Smooth muscle cell (in vitro differentiated cells): ENCODE data around the gene JOSD1. TPM values are rescaled to one million over a fixed set of nuclear protein-coding genes. Genes with fewer than 3 reads are reported as not detected.
A peak's percentile ranks its signal among the peaks of the same experiment; 100 is the strongest.

Experiments
- DNase-seq: peaks from one replicate; lab custom pipeline; 2025; ENCODE audit not compliant: unreplicated experiment; lab: John Stamatoyannopoulos, UW
- H2AFZ ChIP-seq: fragments of 200-600 bp; sonication (generic); 2 replicates; pipeline ENCODE4 v1.6.0; 2016; ENCODE audit warnings: antibody characterized with exemption, low read depth, mild to moderate bottlenecking
- H3F3A ChIP-seq: fragments of 200-600 bp; sonication (generic); 2 replicates; pipeline ENCODE4 v1.6.0; 2017; ENCODE audit warnings: antibody characterized with exemption, low read depth
- H3K27ac ChIP-seq: fragments of 200-600 bp; sonication (generic); 2 replicates; pipeline ENCODE4 v1.5.1; 2016; ENCODE audit warnings: low read depth, mild to moderate bottlenecking
- H3K27me3 ChIP-seq: fragments of 200-600 bp; sonication (generic); 2 replicates; pipeline ENCODE4 v1.6.1; 2016; ENCODE audit warnings: low read depth, mild to moderate bottlenecking
- H3K36me3 ChIP-seq: fragments of 200-600 bp; sonication (generic); 2 replicates; pipeline ENCODE4 v1.5.1; 2016; ENCODE audit warnings: low read depth
- H3K4me1 ChIP-seq: fragments of 200-600 bp; sonication (generic); 2 replicates; pipeline ENCODE4 v1.5.1; 2016; ENCODE audit warnings: low read depth
- H3K4me2 ChIP-seq: fragments of 200-600 bp; sonication (generic); 2 replicates; pipeline ENCODE4 v1.6.0; 2016; ENCODE audit warnings: mild to moderate bottlenecking
- H3K4me3 ChIP-seq: fragments of 200-600 bp; sonication (generic); 2 replicates; pipeline ENCODE4 v1.5.1; 2016; ENCODE audit warnings: mild to moderate bottlenecking
- H3K79me2 ChIP-seq: fragments of 200-600 bp; sonication (generic); 2 replicates; pipeline ENCODE4 v1.6.0; 2016; ENCODE audit warnings: low read depth, mild to moderate bottlenecking
- H3K9ac ChIP-seq: fragments of 200-600 bp; sonication (generic); 2 replicates; pipeline ENCODE4 v1.6.0; 2016; ENCODE audit warnings: low read depth
- H3K9me3 ChIP-seq: fragments of 200-600 bp; sonication (generic); replicated peaks from 2 replicates; pipeline ENCODE4 v1.5.1; 2016; ENCODE audit warnings: low read depth
- H4K20me1 ChIP-seq: fragments of 200-600 bp; sonication (generic); 2 replicates; pipeline ENCODE4 v1.6.0; 2016; ENCODE audit warnings: low read depth
- WGBS: methylation state at CpG from one replicate; pipeline ENCODE4 v1.1.7; 2016; ENCODE audit warnings: low lambda C conversion rate; 5-methylcytosine and 5-hydroxymethylcytosine counted together
- polyA plus RNA-seq: library from polyadenylated mRNA; unstranded; fragments of >200 nt; fragmentation: Nextera tagmentation; extraction: Ambion mirVana; gene quantifications from 2 replicates; pipeline ENCODE4 v1.2.1, GENCODE V29; 2016
- total RNA-seq: library from RNA; depleted of rRNA; stranded (reverse); fragments of >200 nt; gene quantifications from 2 replicates; pipeline ENCODE4 v1.2.3, GENCODE V29; 2014
- TF ChIP-seq, protein P1 (sequence below): fragments of 200-600 bp; sonication (generic); IDR thresholded peaks from 2 replicates; pipeline ENCODE4 v1.5.1; 2017; ENCODE audit warnings: borderline replicate concordance, mild to moderate bottlenecking, antibody characterized with exemption; ENCODE audit not compliant: insufficient read depth, poor library complexity, severe bottlenecking

The JOSD1 gene
- total and polyA plus RNA-seq, 2 experiments from 2014 or later: 6.2 to 38.9 TPM

DNA sequence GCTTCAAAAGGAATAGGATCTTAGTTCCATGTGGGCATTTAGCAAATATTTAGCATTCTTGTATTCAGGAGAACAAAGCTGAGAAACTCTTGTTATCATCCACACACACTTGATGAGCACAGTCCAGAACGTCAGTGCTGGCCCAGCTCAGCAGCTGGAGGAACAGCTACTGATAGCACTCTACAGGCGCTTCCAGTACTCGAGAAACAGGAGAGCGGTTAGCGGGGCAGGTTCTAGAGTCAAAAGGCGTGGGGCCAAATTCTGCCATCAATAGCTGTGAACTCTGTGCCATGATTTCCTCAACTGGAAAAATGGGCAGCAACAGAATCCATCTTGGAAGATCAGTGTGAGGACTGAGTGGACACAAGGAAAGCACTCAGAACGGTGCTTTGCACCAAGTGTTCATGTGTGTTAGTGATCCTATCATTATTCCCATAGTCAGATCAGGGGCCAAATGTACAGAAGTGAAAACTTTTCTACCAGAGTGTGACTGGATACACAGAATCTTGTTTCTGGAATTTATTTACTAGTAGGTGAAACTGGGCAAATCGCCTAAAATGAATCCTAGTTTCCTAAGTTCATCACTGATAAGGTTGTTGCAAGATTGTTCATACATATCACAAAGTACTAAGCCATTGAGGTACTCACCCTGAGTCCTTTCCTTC is 3.2 kb downstream of the JOSD1 start:
- TF ChIP-seq, protein P1, sequence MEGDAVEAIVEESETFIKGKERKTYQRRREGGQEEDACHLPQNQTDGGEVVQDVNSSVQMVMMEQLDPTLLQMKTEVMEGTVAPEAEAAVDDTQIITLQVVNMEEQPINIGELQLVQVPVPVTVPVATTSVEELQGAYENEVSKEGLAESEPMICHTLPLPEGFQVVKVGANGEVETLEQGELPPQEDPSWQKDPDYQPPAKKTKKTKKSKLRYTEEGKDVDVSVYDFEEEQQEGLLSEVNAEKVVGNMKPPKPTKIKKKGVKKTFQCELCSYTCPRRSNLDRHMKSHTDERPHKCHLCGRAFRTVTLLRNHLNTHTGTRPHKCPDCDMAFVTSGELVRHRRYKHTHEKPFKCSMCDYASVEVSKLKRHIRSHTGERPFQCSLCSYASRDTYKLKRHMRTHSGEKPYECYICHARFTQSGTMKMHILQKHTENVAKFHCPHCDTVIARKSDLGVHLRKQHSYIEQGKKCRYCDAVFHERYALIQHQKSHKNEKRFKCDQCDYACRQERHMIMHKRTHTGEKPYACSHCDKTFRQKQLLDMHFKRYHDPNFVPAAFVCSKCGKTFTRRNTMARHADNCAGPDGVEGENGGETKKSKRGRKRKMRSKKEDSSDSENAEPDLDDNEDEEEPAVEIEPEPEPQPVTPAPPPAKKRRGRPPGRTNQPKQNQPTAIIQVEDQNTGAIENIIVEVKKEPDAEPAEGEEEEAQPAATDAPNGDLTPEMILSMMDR: no peak
- Histone ChIP-seq H3K9ac (no peak overlapping the region), H3K4me3 (peak overlapping the region; percentile 96), H3K9me3 (no peaks in the 10 kb centered on the region), H3K27ac (peak overlapping the region; percentile 94), H3K36me3 (no peaks in the 10 kb centered on the region), H3K27me3 (no peaks in the 10 kb centered on the region), H3K79me2 (peaks cover 78% of the 10 kb centered on the region), H3F3A (no peaks in the 10 kb centered on the region), H3K4me1 (peaks cover 32% of the 10 kb centered on the region), H3K4me2 (peak overlapping the region; percentile 88), H4K20me1 (peaks cover 63% of the 10 kb centered on the region), H2AFZ (no peak overlapping the region)
- no peak for DNase-seq
- 77% methylated on average over 8 of the region's 8 CpGs for WGBS

DNA sequence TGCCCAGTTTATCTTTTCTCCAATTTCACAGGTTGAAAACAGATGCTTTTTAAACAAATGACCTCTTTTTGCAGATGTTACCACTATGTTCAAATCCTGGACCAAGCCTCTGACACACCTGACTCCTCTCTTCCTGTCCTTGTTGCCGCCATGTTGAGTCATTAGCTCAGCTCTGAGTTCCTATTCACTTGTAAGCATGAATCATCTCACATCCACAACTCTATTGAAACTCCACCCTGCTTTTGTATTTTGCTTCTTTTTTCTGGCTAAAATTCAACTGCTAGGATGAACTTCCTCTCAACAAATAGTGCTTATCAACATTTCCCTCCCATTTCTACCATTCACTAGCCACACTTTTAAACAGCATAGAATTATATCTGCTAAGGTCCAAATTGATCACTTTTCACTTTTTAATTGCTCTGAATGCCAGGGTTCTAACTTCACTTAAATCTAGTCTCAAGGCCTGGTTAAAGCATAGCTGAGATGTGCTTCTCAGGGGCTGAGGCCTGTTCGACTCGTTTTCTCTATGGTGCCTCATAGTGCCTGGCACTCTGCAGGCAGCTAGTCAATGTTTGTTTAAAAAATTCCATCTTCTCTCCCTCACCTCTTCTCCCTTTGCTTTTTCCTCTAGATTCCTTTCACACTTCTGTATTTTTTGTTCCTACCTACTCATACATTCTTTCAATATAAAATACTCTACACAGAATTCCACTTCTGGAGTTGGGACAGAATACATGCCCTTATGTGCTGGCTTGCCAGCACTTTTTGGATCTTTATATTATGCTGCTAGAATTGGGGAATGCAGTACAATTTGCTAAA is 3.9 kb downstream of the JOSD1 start:
- Histone ChIP-seq H3K9ac (no peak overlapping the region), H3K4me3 (peak overlapping the region; percentile 96)

DNA sequence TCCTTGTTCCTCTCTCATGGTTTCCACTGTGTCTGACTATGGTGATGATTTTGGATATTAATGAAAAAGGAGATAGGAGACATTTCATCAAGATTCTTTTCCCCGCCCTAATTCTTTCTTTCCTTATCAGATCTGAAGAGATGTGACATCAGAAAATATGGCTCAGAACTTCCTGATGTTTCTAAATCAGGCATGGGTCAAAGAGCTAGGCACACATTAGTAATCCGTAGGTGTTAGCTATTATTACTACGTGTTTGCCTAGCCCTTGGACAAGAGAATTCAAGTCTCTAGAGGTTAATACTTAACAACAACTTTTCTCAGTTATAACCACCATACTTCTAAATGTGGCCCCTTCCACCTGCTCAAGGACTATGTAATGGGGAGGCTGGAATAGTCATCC is 5.8 kb downstream of the JOSD1 start:
- TF ChIP-seq, protein P1: no peak
- H3K27me3 ChIP-seq: no peaks in the 10 kb centered on the region
- H4K20me1 ChIP-seq: peaks cover 88% of the 10 kb centered on the region
- no peak overlapping the region for H3K4me3 ChIP-seq
- WGBS: 91% methylated on average over 3 of the region's 3 CpGs
- peaks cover 27% of the 10 kb centered on the region for H3K4me1 ChIP-seq
- no peak overlapping the region for H2AFZ ChIP-seq
- H3K9ac ChIP-seq: no peak overlapping the region
- H3K36me3 ChIP-seq: no peaks in the 10 kb centered on the region
- no peaks in the 10 kb centered on the region for H3F3A ChIP-seq
- no peak overlapping the region for H3K4me2 ChIP-seq
- no peak for DNase-seq
- no peak overlapping the region for H3K27ac ChIP-seq
- no peaks in the 10 kb centered on the region for H3K9me3 ChIP-seq
- H3K79me2 ChIP-seq: peaks cover 95% of the 10 kb centered on the region

More for the DNA sequence above, 3.9 kb downstream of the JOSD1 start:
- TF ChIP-seq, protein P1: no peak
- H3K27ac ChIP-seq: peak overlapping the region; percentile 94
- peaks cover 70% of the 10 kb centered on the region for H4K20me1 ChIP-seq
- H3K79me2 ChIP-seq: peaks cover 84% of the 10 kb centered on the region
- H3F3A ChIP-seq: no peaks in the 10 kb centered on the region
- no peaks in the 10 kb centered on the region for H3K27me3 ChIP-seq
- peak overlapping the region; percentile 88 for H3K4me2 ChIP-seq
- H3K36me3 ChIP-seq: no peaks in the 10 kb centered on the region
- no peak overlapping the region for H2AFZ ChIP-seq
- 66% methylated on average over 3 of the region's 3 CpGs for WGBS
- H3K4me1 ChIP-seq: peaks cover 32% of the 10 kb centered on the region
- no peak for DNase-seq
- no peaks in the 10 kb centered on the region for H3K9me3 ChIP-seq
